PC-9 (cell line): ENCODE results near the gene ADGRV1. TPM values are rescaled to one million over a fixed set of nuclear protein-coding genes. Genes with fewer than 3 reads are reported as not detected.

ENCODE experiments used
- BruUV-seq: library from RNA; stranded (reverse); fragments of 400-500 nt; replicated peaks from 2 replicates; lab custom pipeline; 2021; lab: Mats Ljungman, UMichigan
- CTCF ChIA-PET: fragments of 300-600 bp; sonication (Branson Sonifier 250); formaldehyde crosslinking; loops from one replicate; lab custom pipeline; 2022; ENCODE audit warnings: antibody characterized with exemption; lab: Charles Lee
- POLR2A ChIA-PET: fragments of 300-600 bp; sonication (Branson Sonifier 250); formaldehyde crosslinking; loops from one replicate; lab custom pipeline; 2022; ENCODE audit warnings: antibody characterized with exemption; ENCODE audit not compliant: unreplicated experiment; lab: Charles Lee
- DNase-seq, 2 experiments: peaks; one replicate each; pipeline versions ENCODE4 v3.0.0 to v3.0.0-alpha.2; 2015 to 2022; ENCODE audit warnings: mixed read lengths in 1 of 2
- H2AFZ ChIP-seq: fragments of 200-600 bp; sonication (generic); 2 replicates; pipeline ENCODE4 v1.8.1; 2017; ENCODE audit warnings: antibody characterized with exemption
- H3F3A ChIP-seq: fragments of 200-600 bp; sonication (generic); 2 replicates; pipeline ENCODE4 v1.8.1; 2017; ENCODE audit warnings: antibody characterized with exemption, mild to moderate bottlenecking, low read depth; ENCODE audit not compliant: insufficient read depth
- H3K27ac ChIP-seq: fragments of 200-600 bp; sonication (generic); 2 replicates; pipeline ENCODE4 v1.6.1; 2016; ENCODE audit warnings: mixed run types
- H3K27me3 ChIP-seq: fragments of 200-600 bp; sonication (generic); 2 replicates; pipeline ENCODE4 v1.6.1; 2016; ENCODE audit warnings: low read depth, mixed run types; ENCODE audit not compliant: insufficient read depth
- H3K36me3 ChIP-seq: fragments of 200-600 bp; sonication (generic); 2 replicates; pipeline ENCODE4 v1.6.1; 2016; ENCODE audit warnings: low read depth, mixed run types
- H3K4me1 ChIP-seq: fragments of 200-600 bp; sonication (generic); replicated peaks from 2 replicates; pipeline ENCODE4 v1.6.1; 2016; ENCODE audit warnings: mixed run types; ENCODE audit not compliant: insufficient read depth
- H3K4me2 ChIP-seq: fragments of 200-600 bp; sonication (generic); 2 replicates; pipeline ENCODE4 v1.6.1; 2017; ENCODE audit warnings: mixed run types
- H3K4me3 ChIP-seq: fragments of 200-600 bp; sonication (generic); 2 replicates; pipeline ENCODE4 v1.6.1; 2016; ENCODE audit warnings: mixed run types
- H3K79me2 ChIP-seq: fragments of 200-600 bp; sonication (generic); 2 replicates; pipeline ENCODE4 v1.6.1; 2017; ENCODE audit warnings: low read depth, mixed run types
- H3K9me2 ChIP-seq: fragments of 200-600 bp; sonication (generic); 2 replicates; pipeline ENCODE4 v1.8.1; 2017; ENCODE audit warnings: mild to moderate bottlenecking; ENCODE audit not compliant: insufficient read depth
- H3K9me3 ChIP-seq: fragments of 200-600 bp; sonication (generic); 2 replicates; pipeline ENCODE4 v1.8.1; 2016; ENCODE audit warnings: low read depth; ENCODE audit not compliant: insufficient read depth
- H4K20me1 ChIP-seq: fragments of 200-600 bp; sonication (generic); 2 replicates; pipeline ENCODE4 v1.8.1; 2017; ENCODE audit not compliant: insufficient read depth
- EZH2 ChIP-seq: fragments of 200-600 bp; sonication (generic); IDR thresholded peaks from 2 replicates; pipeline ENCODE4 v1.8.0; 2017; ENCODE audit warnings: antibody characterized with exemption, low read depth
- intact Hi-C: fragments of 100-400 bp; cut with micrococcal nuclease; formaldehyde crosslinking; loops from one replicate; pipeline ENCODE4 v1.10.0; 2022; ENCODE audit not compliant: unreplicated experiment
- total RNA-seq: library from RNA; stranded (reverse); gene quantifications from 2 replicates; pipeline ENCODE4 v1.2.3, GENCODE V29; 2021
- TF ChIP-seq, protein P1 (sequence below): fragments of 200-600 bp; sonication (generic); conservative IDR thresholded peaks from 2 replicates; pipeline ENCODE4 v1.6.1; 2017; ENCODE audit warnings: mixed run types, antibody characterized with exemption, mild to moderate bottlenecking, moderate library complexity

Gene ADGRV1
- total RNA-seq, 1 experiment from 2014 or later: 1.0 TPM

DNA sequence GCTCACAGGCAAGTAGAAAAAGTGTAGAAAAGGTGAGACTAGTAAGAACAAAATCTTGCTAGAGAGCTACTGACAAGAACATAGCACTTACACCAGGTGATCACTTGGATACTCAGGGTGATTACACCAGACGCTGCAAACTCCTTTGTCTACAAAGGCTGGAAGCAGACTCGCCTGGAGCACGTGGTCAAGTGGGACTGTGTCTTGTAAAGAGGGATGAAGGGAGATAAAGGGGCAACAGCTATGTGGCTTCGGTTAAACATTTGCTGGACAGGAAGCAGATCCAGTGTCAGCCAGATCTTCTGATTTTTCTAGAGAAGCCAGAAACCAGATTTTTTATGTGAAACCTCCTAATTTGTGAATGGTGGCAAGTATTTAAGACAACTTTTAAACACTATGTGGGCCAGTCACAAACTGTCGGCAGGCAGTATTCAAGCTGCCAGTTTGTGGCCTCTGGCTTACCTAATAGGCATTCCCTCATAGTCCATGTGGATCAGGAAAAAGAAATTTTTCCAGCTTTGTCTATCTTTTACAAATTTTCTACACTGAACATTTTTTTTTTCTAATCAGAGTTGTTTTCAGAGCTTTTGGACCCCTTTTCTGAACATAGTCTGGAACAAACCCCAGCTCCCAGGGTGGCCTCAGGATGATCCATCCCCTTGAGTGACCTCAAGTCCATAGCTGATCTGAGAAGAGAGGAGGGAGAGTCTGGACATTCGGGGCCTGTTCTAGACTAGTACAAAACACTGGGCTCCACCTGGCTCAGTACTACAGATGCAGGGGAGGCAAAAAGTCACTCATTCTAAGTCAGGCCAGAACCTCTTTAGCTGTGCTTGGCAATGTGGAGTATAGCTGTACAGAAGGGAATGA lies 561.6 kb downstream of the ADGRV1 start:
- ChIA-PET CTCF (interaction anchor here (0.6 kb wide), 1 partner anchor 169 kb away, joined by 3 read pairs; no protein-coding TSS in a partner anchor), POLR2A (no interaction called here)
- H3K27ac ChIP-seq: no peak overlapping the region
- H3K79me2 ChIP-seq: no peaks in the 10 kb centered on the region
- H3K36me3 ChIP-seq: no peaks in the 10 kb centered on the region
- H3K4me3 ChIP-seq: no peak overlapping the region
- intact Hi-C loops: no loop called here
- H4K20me1 ChIP-seq: no peaks in the 10 kb centered on the region
- H3K9me3 ChIP-seq: no peaks in the 10 kb centered on the region
- H3K27me3 ChIP-seq: no peaks in the 10 kb centered on the region
- no peak for TF ChIP-seq EZH2
- TF ChIP-seq, protein P1, sequence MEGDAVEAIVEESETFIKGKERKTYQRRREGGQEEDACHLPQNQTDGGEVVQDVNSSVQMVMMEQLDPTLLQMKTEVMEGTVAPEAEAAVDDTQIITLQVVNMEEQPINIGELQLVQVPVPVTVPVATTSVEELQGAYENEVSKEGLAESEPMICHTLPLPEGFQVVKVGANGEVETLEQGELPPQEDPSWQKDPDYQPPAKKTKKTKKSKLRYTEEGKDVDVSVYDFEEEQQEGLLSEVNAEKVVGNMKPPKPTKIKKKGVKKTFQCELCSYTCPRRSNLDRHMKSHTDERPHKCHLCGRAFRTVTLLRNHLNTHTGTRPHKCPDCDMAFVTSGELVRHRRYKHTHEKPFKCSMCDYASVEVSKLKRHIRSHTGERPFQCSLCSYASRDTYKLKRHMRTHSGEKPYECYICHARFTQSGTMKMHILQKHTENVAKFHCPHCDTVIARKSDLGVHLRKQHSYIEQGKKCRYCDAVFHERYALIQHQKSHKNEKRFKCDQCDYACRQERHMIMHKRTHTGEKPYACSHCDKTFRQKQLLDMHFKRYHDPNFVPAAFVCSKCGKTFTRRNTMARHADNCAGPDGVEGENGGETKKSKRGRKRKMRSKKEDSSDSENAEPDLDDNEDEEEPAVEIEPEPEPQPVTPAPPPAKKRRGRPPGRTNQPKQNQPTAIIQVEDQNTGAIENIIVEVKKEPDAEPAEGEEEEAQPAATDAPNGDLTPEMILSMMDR: no peak
- H3K4me2 ChIP-seq: no peak overlapping the region
- DNase-seq: no peak
- no TSS peak for BruUV-seq
- no peaks in the 10 kb centered on the region for H3K4me1 ChIP-seq
- no peak overlapping the region for H2AFZ ChIP-seq
- no peaks in the 10 kb centered on the region for H3K9me2 ChIP-seq
- no peaks in the 10 kb centered on the region for H3F3A ChIP-seq

DNA sequence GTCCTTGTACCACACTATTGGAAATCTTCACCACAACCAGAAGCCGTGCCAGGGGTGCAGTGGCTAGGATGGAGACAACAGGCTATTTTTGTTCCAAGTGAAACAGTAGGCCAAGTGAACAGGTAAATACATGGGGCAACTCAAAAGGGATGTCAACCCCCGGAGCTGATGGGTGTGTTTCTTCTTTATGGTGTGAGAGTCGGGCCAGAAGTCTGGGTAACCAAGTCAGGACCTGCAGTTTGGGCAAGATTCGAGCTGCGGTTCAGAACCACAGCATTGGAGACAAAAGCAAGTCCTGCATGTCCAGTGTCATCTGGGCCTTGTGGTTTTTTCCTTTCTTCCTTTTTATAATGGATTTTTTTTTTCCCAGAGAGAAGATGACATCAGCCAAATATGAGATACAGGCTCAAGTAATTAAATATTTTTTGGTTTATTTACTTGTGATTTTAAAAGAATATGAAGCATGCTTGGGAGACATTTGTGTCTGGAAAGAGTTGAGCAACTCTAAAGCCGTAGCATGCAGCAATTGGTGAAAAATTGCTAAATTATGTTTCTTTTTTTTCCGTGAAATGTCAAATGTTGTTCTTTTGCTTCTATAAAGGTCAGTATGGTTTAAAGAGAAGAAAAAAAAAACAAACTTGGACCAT lies 562.9 kb downstream of the ADGRV1 start:
- intact Hi-C loops: no loop called here
- Histone ChIP-seq H3K4me2 (no peak overlapping the region), H3K4me3 (no peak overlapping the region), H2AFZ (no peak overlapping the region), H3K27ac (no peak overlapping the region), H3K4me1 (peaks cover 10% of the 10 kb centered on the region), H3F3A (0 out of 2 replicates have a peak, but pooled peaks cover 4% of the 10 kb centered on the region), H3K79me2 (no peaks in the 10 kb centered on the region), H3K27me3 (no peaks in the 10 kb centered on the region), H3K9me3 (no peaks in the 10 kb centered on the region), H4K20me1 (no peaks in the 10 kb centered on the region), H3K36me3 (no peaks in the 10 kb centered on the region), H3K9me2 (no peaks in the 10 kb centered on the region)
- ChIA-PET CTCF (no interaction called here), POLR2A (no interaction called here)
- BruUV-seq: no TSS peak
- DNase-seq: no peak
- TF ChIP-seq, protein P1: no peak
- TF ChIP-seq EZH2: no peak

DNA sequence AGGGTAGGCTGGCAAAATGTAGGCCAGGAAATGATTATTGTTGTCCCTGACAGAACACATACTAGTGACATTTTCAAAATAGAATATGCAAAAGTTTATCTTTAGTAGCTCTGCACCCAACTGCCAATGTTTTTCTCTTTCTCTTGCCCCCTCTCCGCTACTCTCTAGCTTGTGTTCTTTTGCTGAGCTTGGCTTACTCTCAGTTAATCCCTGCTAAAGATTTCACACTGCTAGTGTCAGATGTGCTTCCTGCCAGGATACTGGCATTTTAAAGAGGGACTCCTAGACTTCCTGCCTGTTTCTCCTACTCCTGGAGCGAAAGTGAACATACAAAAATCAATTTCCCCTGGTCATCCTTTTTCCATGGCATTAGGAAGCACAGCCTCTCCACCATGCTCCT lies 564.1 kb downstream of the ADGRV1 start:
- Histone ChIP-seq H4K20me1 (no peaks in the 10 kb centered on the region), H3K27me3 (no peaks in the 10 kb centered on the region), H3K36me3 (no peaks in the 10 kb centered on the region), H2AFZ (no peak overlapping the region), H3K79me2 (no peaks in the 10 kb centered on the region), H3K9me2 (no peaks in the 10 kb centered on the region), H3K4me1 (peaks cover 16% of the 10 kb centered on the region), H3K9me3 (no peaks in the 10 kb centered on the region), H3K4me2 (no peak overlapping the region), H3F3A (0 out of 2 replicates have a peak, but pooled peaks cover 4% of the 10 kb centered on the region), H3K27ac (no peak overlapping the region), H3K4me3 (no peak overlapping the region)
- no TSS peak for BruUV-seq
- intact Hi-C loops: no loop called here
- POLR2A ChIA-PET: no interaction called here
- no peak for DNase-seq
- CTCF ChIA-PET: no interaction called here
- TF ChIP-seq, protein P1: no peak
- TF ChIP-seq EZH2: no peak
